Sigmoid colon (tissue), 7 donors: ENCODE measurements around the gene PPM1B. TPM values are rescaled to one million over a fixed set of nuclear protein-coding genes. Genes with fewer than 3 reads are reported as not detected.

ENCODE experiments used
- DNase-seq: peaks from one replicate; pipeline ENCODE4 v3.0.0-alpha.2; 2019
- H3K27ac ChIP-seq, 4 donors: fragments of 200-600 bp; sonication (generic); one replicate each; pipeline ENCODE4 v1.5.1; 2016 to 2019; ENCODE audit warnings: mild to moderate bottlenecking in 1 of 4
- H3K27me3 ChIP-seq, 3 donors: fragments of 200-600 bp; sonication (generic); one replicate each; pipeline ENCODE4 v1.5.1; 2019; ENCODE audit warnings: mild to moderate bottlenecking in 1 of 3
- H3K36me3 ChIP-seq, 4 donors: fragments of 200-600 bp; sonication (generic); one replicate each; pipeline ENCODE4 v1.5.1; 2016 to 2019
- H3K4me1 ChIP-seq, 4 donors: fragments of 200-600 bp; sonication (generic); one replicate each; pipeline ENCODE4 v1.5.1; 2017 to 2019
- H3K4me3 ChIP-seq, 4 donors: fragments of 200-600 bp; sonication (generic); one replicate each; pipeline ENCODE4 v1.5.1; 2017 to 2019; ENCODE audit warnings: mild to moderate bottlenecking in 2 of 4, moderate library complexity in 1 of 4
- H3K9me3 ChIP-seq, 4 donors: fragments of 200-600 bp in 3 of 4; sonication (generic) in 3 of 4; one replicate each; pipeline versions ENCODE4 v1.5.1 to v1.6.1; 2013 to 2019
- CTCF ChIP-seq, 4 experiments: fragments of 450-650 bp in 3 of 4; fragments of 200-600 bp in 1 of 4; IDR thresholded peaks; one replicate each; pipeline ENCODE4 v1.5.1; 2016 to 2019; ENCODE audit warnings: antibody characterized with exemption in 4 of 4, mild to moderate bottlenecking in 3 of 4, moderate library complexity in 2 of 4
- EP300 ChIP-seq, 4 donors: sonication (generic); formaldehyde crosslinking; IDR thresholded peaks; one replicate each; pipeline ENCODE4 v1.6.1; 2017; ENCODE audit warnings: antibody characterized with exemption in 4 of 4
- POLR2A ChIP-seq, 2 donors: fragments of 450-650 bp; IDR thresholded peaks; one replicate each; pipeline ENCODE4 v1.6.1; 2016; ENCODE audit warnings: antibody characterized with exemption in 2 of 2, mild to moderate bottlenecking in 2 of 2, moderate library complexity in 2 of 2
- POLR2AphosphoS5 ChIP-seq, 4 donors: sonication (generic); formaldehyde crosslinking; IDR thresholded peaks; one replicate each; pipeline ENCODE4 v1.6.1; 2017; ENCODE audit warnings: antibody characterized with exemption in 4 of 4
- WGBS, 2 donors: extraction: QIAGEN DNeasy Blood & Tissue Kit; methylation state at CpG; one replicate each; pipeline ENCODE4 v1.1.7; 2013; 5-methylcytosine and 5-hydroxymethylcytosine counted together
- intact Hi-C: fragments of 100-400 bp; cut with DNase I; formaldehyde crosslinking; loops from one replicate; pipeline ENCODE4 v1.15.1; 2023
- polyA plus RNA-seq, 3 donors: library from polyadenylated mRNA; stranded (reverse); fragments of 200-250 nt; gene quantifications; one replicate each; pipeline ENCODE4 v1.2.3, GENCODE V29; 2013
- total RNA-seq, 4 donors: library from RNA; depleted of rRNA; stranded (reverse); fragments of >200 nt; gene quantifications; one replicate each; pipeline ENCODE4 v1.1.0, GENCODE V29; 2016
- donor health status: healthy with polysubstance abuse.
- donor health status: Bipolar disorder and iron deficiency.
- donor health status: healthy.

PPM1B gene
- total and polyA plus RNA-seq, 7 donors, result 29.4 to 47.8 (median 41.3) TPM

GRCh38 chr2:44200011-44200410 is 31.3 kb downstream of the PPM1B start:
- Histone ChIP-seq H3K36me3 (peaks cover 0 to 4% (median 0%) of the 10 kb centered on the region in 4 donors), H3K4me1 (peaks cover 0 to 13% (median 6%) of the 10 kb centered on the region in 4 donors), H3K9me3 (no peaks in the 10 kb centered on the region), H3K4me3 (no peak overlapping the region), H3K27me3 (no peaks in the 10 kb centered on the region), H3K27ac (no peak overlapping the region)
- intact Hi-C loops, result no loop called here
- WGBS, 2 donors, result 97% methylated on average over 1 of the region's 1 CpG
- no peak for DNase-seq
- TF ChIP-seq EP300 (IDR thresholded peaks at IDR 0.05) (no peak), POLR2AphosphoS5 (IDR thresholded peaks at IDR 0.05) (no peak), POLR2A (IDR thresholded peaks at IDR 0.05) (no peak), CTCF (IDR thresholded peaks at IDR 0.05) (no peak)

- no peak overlapping the region for H3K27ac ChIP-seq
- H3K4me1 ChIP-seq, result peaks cover 0 to 13% (median 6%) of the 10 kb centered on the region in 4 donors
- intact Hi-C loops, result no loop called here
- no peaks in the 10 kb centered on the region for H3K9me3 ChIP-seq
- H3K4me3 ChIP-seq, result no peak overlapping the region
- 87 to 93% methylated on average over 5 of the region's 5 CpGs for WGBS, 2 donors
- TF ChIP-seq EP300 (IDR thresholded peaks at IDR 0.05), result no peak
- DNase-seq, result no peak
- H3K36me3 ChIP-seq, result peaks cover 0 to 4% (median 0%) of the 10 kb centered on the region in 4 donors
- no peaks in the 10 kb centered on the region for H3K27me3 ChIP-seq
Observed at GRCh38 chr2:44200759-44201158, 32.1 kb downstream of the PPM1B start.

DNA sequence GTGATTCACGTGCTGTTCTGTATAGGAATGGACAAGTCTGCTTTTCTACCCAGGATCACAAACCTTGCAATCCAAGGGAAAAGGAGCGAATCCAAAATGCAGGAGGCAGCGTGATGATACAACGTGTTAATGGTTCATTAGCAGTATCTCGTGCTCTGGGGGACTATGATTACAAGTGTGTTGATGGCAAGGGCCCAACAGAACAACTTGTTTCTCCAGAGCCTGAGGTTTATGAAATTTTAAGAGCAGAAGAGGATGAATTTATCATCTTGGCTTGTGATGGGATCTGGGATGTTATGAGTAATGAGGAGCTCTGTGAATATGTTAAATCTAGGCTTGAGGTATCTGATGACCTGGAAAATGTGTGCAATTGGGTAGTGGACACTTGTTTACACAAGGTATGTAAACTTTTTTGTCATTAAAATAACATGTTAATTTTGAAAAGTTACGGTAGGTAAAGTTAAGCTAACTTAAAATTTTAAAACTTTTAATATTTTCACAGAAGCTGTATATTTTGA is 33.0 kb downstream of the PPM1B start:
- Histone ChIP-seq H3K4me1 (peaks cover 0 to 13% (median 6%) of the 10 kb centered on the region in 4 donors), H3K27ac (no peak overlapping the region), H3K9me3 (no peaks in the 10 kb centered on the region), H3K27me3 (no peaks in the 10 kb centered on the region), H3K4me3 (no peak overlapping the region), H3K36me3 (peaks cover 0 to 4% (median 0%) of the 10 kb centered on the region in 4 donors)
- TF ChIP-seq POLR2A (IDR thresholded peaks at IDR 0.05) (no peak), CTCF (IDR thresholded peaks at IDR 0.05) (no peak)
- WGBS, 2 donors, result 92 to 93% methylated on average over 6 of the region's 6 CpGs
- intact Hi-C loops, result no loop called here
- no peak for DNase-seq

DNA sequence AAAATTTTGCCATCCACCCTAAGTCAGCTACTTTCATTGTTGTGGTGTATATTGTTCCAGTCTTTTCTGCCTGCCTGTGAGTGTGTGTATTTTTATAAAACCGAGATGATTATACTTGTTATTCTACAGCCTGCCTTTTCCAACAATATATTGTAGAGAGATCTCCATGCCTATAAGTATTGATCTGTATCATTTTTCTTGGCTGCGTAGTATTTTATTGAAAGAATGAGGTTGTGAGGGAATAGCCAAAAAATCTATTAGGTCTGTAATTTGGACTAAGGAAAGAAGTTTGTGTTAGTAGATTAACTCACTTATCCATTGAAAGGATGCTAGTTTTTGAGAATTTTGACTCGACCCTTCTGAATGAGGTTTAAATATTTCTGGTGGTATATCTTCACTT is 34.9 kb downstream of the PPM1B start:
- DNase-seq, result no peak
- no peak overlapping the region for H3K27ac ChIP-seq
- H3K36me3 ChIP-seq, result peaks cover 0 to 4% (median 0%) of the 10 kb centered on the region in 4 donors
- no peak for TF ChIP-seq EP300 (IDR thresholded peaks at IDR 0.05)
- no peak for TF ChIP-seq POLR2AphosphoS5 (IDR thresholded peaks at IDR 0.05)
- no peak for TF ChIP-seq CTCF (IDR thresholded peaks at IDR 0.05)
- intact Hi-C loops, result no loop called here
- H3K27me3 ChIP-seq, result no peaks in the 10 kb centered on the region
- peaks cover 0 to 13% (median 6%) of the 10 kb centered on the region in 4 donors for H3K4me1 ChIP-seq
- 98 to 100% methylated on average over 3 of the region's 3 CpGs for WGBS, 2 donors
- H3K4me3 ChIP-seq, result no peak overlapping the region
- H3K9me3 ChIP-seq, result no peaks in the 10 kb centered on the region

GRCh38 chr2:44205169-44205568 is 36.5 kb downstream of the PPM1B start:
- no peak for DNase-seq
- Histone ChIP-seq H3K27me3 (no peaks in the 10 kb centered on the region), H3K27ac (no peak overlapping the region), H3K36me3 (peaks cover 0 to 15% (median 3%) of the 10 kb centered on the region in 4 donors), H3K4me3 (no peak overlapping the region), H3K4me1 (peaks cover 0 to 13% (median 6%) of the 10 kb centered on the region in 4 donors), H3K9me3 (no peaks in the 10 kb centered on the region)
- no peak for TF ChIP-seq POLR2AphosphoS5 (IDR thresholded peaks at IDR 0.05)
- no peak for TF ChIP-seq CTCF (IDR thresholded peaks at IDR 0.05)
- TF ChIP-seq EP300 (IDR thresholded peaks at IDR 0.05), result no peak
- TF ChIP-seq POLR2A (IDR thresholded peaks at IDR 0.05), result no peak
- 50 to 77% methylated on average over 1 of the region's 1 CpG for WGBS, 2 donors
- intact Hi-C loops, result no loop called here
